NK-92 treated with Interleukin-12 subunit alpha and Interleukin-12 subunit beta, amount 100 ng/mL, for 24 hours (cell line): Measurements from ENCODE around the gene FAM209A.
"Not testable (repeated sequence)": the region's sequence is repeated elsewhere in the genome, so short reads cannot be mapped to it uniquely, and the experiment has no call there.

ENCODE experiments used
- DNase-seq: peaks from one replicate; lab custom pipeline; 2025; lab: John Stamatoyannopoulos, UW

Gene FAM209A

GRCh38 chr20:56540415-56540814 is 15.9 kb downstream of the FAM209A start:
- DNase-seq, result no peak

GRCh38 chr20:56542489-56543030 is 18.0 kb downstream of the FAM209A start:
- no peak for DNase-seq

GRCh38 chr20:56551571-56551970 is 27.0 kb downstream of the FAM209A start:
- DNase-seq, result no peak

- no peak for DNase-seq
Measured at GRCh38 chr20:56552911-56553629, 28.5 kb downstream of the FAM209A start.

GRCh38 chr20:56554869-56555268 is 30.3 kb downstream of the FAM209A start:
- DNase-seq, result peak; percentile 15

- DNase-seq, result no peak
Measured at GRCh38 chr20:56558968-56559367, 34.4 kb downstream of the FAM209A start.

- not testable (repeated sequence) for DNase-seq
Measured at GRCh38 chr20:56564526-56564925, 40.0 kb downstream of the FAM209A start.

GRCh38 chr20:56565511-56565910 is 41.0 kb downstream of the FAM209A start:
- no peak for DNase-seq

- no peak for DNase-seq
Measured at GRCh38 chr20:56566621-56567020, 42.1 kb downstream of the FAM209A start.

- no peak for DNase-seq
Measured at GRCh38 chr20:56570832-56571231, 46.3 kb downstream of the FAM209A start.

GRCh38 chr20:56572172-56572571 is 47.6 kb downstream of the FAM209A start:
- no peak for DNase-seq

- no peak for DNase-seq
Measured at GRCh38 chr20:56573986-56574385, 49.4 kb downstream of the FAM209A start.

GRCh38 chr20:56574531-56575142 is 50.1 kb downstream of the FAM209A start:
- DNase-seq, result no peak

- DNase-seq, result no peak
Measured at GRCh38 chr20:56575157-56575556, 50.6 kb downstream of the FAM209A start.
